Liver (tissue), 9 donors: ENCODE results near the gene PCF11. TPM values are rescaled to one million over a fixed set of nuclear protein-coding genes. Genes with fewer than 3 reads are reported as not detected.

Experiments used
- DNase-seq: peaks from one replicate; pipeline ENCODE4 v3.0.0-alpha.2; 2017; ENCODE audit warnings: low spot score
- H3K27ac ChIP-seq, 2 donors: one replicate each; pipeline ENCODE4 v1.7.0; 2013; ENCODE audit warnings: inconsistent platforms in 2 of 2, low read length in 2 of 2, control low read depth in 1 of 2, low read depth in 1 of 2, mild to moderate bottlenecking in 1 of 2
- H3K27me3 ChIP-seq, 4 donors: one replicate each; pipeline versions ENCODE4 v1.6.1 to v1.7.0; 2013; ENCODE audit warnings: low read length in 3 of 4, inconsistent platforms in 1 of 4, mild to moderate bottlenecking in 1 of 4, moderate library complexity in 1 of 4; ENCODE audit not compliant: control insufficient read depth in 4 of 4, insufficient read depth in 4 of 4
- H3K36me3 ChIP-seq, 4 donors: one replicate each; pipeline versions ENCODE4 v1.6.1 to v1.7.0; 2013; ENCODE audit warnings: low read length in 3 of 4, mild to moderate bottlenecking in 3 of 4, low read depth in 1 of 4, moderate library complexity in 1 of 4; ENCODE audit not compliant: control insufficient read depth in 4 of 4, insufficient read depth in 3 of 4
- H3K4me1 ChIP-seq, 4 donors: one replicate each; pipeline versions ENCODE4 v1.6.1 to v1.7.0; 2013; ENCODE audit warnings: low read length in 3 of 4, mild to moderate bottlenecking in 3 of 4, moderate library complexity in 1 of 4; ENCODE audit not compliant: control insufficient read depth in 4 of 4, insufficient read depth in 4 of 4
- H3K4me3 ChIP-seq, 3 donors: one replicate each; pipeline versions ENCODE4 v1.6.1 to v1.7.0; 2013; ENCODE audit warnings: low read length in 3 of 3, control low read depth in 1 of 3, low read depth in 1 of 3, mild to moderate bottlenecking in 1 of 3
- H3K9ac ChIP-seq, 2 donors: one replicate each; pipeline ENCODE4 v1.7.0; 2013; ENCODE audit warnings: low read length in 2 of 2, mild to moderate bottlenecking in 2 of 2, moderate library complexity in 2 of 2, control low read depth in 1 of 2, low read depth in 1 of 2
- H3K9me3 ChIP-seq, 4 donors: one replicate each; pipeline versions ENCODE4 v1.6.1 to v1.7.0; 2013; ENCODE audit warnings: low read length in 3 of 4; ENCODE audit not compliant: control insufficient read depth in 4 of 4
- EGR1 ChIP-seq, 2 donors: IDR thresholded peaks; 2 replicates each; pipeline ENCODE4 v1.6.1; 2016 to 2018; ENCODE audit warnings: antibody characterized with exemption in 2 of 2, low read depth in 2 of 2
- FOXA1 ChIP-seq: IDR thresholded peaks from 2 replicates; pipeline ENCODE4 v1.6.1; 2016; ENCODE audit warnings: antibody characterized with exemption
- FOXA2 ChIP-seq: IDR thresholded peaks from 2 replicates; pipeline ENCODE4 v1.6.1; 2016; ENCODE audit warnings: antibody characterized with exemption
- GABPA ChIP-seq, 2 donors: IDR thresholded peaks in 1 of 2; conservative IDR thresholded peaks in 1 of 2; 2 replicates each; pipeline ENCODE4 v1.6.1; 2016; ENCODE audit warnings: antibody characterized with exemption in 2 of 2, mild to moderate bottlenecking in 1 of 2, moderate library complexity in 1 of 2
- HNF4A ChIP-seq, 2 donors: conservative IDR thresholded peaks; 2 replicates each; pipeline ENCODE4 v1.6.1; 2016; ENCODE audit warnings: antibody characterized with exemption in 2 of 2, mild to moderate bottlenecking in 2 of 2
- HNF4G ChIP-seq: IDR thresholded peaks from 2 replicates; pipeline ENCODE4 v1.6.1; 2016; ENCODE audit warnings: antibody characterized with exemption
- JUND ChIP-seq, 2 donors: IDR thresholded peaks; 2 replicates each; pipeline ENCODE4 v1.6.1; 2016; ENCODE audit warnings: antibody characterized with exemption in 2 of 2
- NR2F2 ChIP-seq: IDR thresholded peaks from 2 replicates; pipeline ENCODE4 v1.6.1; 2016; ENCODE audit warnings: antibody characterized with exemption
- RAD21 ChIP-seq, 2 donors: IDR thresholded peaks; 2 replicates each; pipeline ENCODE4 v1.6.1; 2016; ENCODE audit warnings: antibody characterized with exemption in 2 of 2, mild to moderate bottlenecking in 2 of 2
- REST ChIP-seq: IDR thresholded peaks from 2 replicates; pipeline ENCODE4 v1.6.1; 2016; ENCODE audit warnings: antibody characterized with exemption, mild to moderate bottlenecking
- RXRA ChIP-seq, 2 donors: IDR thresholded peaks; 2 replicates each; pipeline ENCODE4 v1.6.1; 2017 to 2018; ENCODE audit warnings: antibody characterized with exemption in 2 of 2, mild to moderate bottlenecking in 1 of 2
- SP1 ChIP-seq: IDR thresholded peaks from 2 replicates; pipeline ENCODE4 v1.6.1; 2018; ENCODE audit warnings: antibody characterized with exemption, mild to moderate bottlenecking
- YY1 ChIP-seq: IDR thresholded peaks from 2 replicates; pipeline ENCODE4 v1.6.1; 2016; ENCODE audit warnings: antibody characterized with exemption, mild to moderate bottlenecking
- ZBTB33 ChIP-seq: IDR thresholded peaks from 2 replicates; pipeline ENCODE4 v1.6.1; 2016; ENCODE audit warnings: antibody characterized with exemption
- WGBS: extraction: QIAGEN DNeasy Blood & Tissue Kit; methylation state at CpG from one replicate; pipeline ENCODE4 v1.1.7; 2013; 5-methylcytosine and 5-hydroxymethylcytosine counted together
- polyA plus RNA-seq, 2 donors: library from polyadenylated mRNA; stranded (reverse) in 1 of 2; unstranded in 1 of 2; fragments of 200-250 nt in 1 of 2; fragments of >200 nt in 1 of 2; fragmentation: Nextera tagmentation in 1 of 2; extraction: Ambion mirVana in 1 of 2; gene quantifications; one replicate each; pipeline versions ENCODE4 v1.2.1 to v1.2.3, GENCODE V29; 2013 to 2015
- total RNA-seq, 2 donors: library from RNA; depleted of rRNA; stranded (reverse); fragments of >200 nt; gene quantifications; one replicate each; pipeline ENCODE4 v1.2.3, GENCODE V29; 2014
- TF ChIP-seq, protein P1 (sequence below): IDR thresholded peaks from 2 replicates; pipeline ENCODE4 v1.6.1; 2016; ENCODE audit warnings: antibody characterized with exemption
- donor health status: healthy.
- donor health status: healthy.
- donor health status: healthy.
- donor health status: healthy.
- donor health status: healthy.

The PCF11 gene
- total and polyA plus RNA-seq, 4 donors: 5.9 to 39.7 (median 19.0) TPM

DNA sequence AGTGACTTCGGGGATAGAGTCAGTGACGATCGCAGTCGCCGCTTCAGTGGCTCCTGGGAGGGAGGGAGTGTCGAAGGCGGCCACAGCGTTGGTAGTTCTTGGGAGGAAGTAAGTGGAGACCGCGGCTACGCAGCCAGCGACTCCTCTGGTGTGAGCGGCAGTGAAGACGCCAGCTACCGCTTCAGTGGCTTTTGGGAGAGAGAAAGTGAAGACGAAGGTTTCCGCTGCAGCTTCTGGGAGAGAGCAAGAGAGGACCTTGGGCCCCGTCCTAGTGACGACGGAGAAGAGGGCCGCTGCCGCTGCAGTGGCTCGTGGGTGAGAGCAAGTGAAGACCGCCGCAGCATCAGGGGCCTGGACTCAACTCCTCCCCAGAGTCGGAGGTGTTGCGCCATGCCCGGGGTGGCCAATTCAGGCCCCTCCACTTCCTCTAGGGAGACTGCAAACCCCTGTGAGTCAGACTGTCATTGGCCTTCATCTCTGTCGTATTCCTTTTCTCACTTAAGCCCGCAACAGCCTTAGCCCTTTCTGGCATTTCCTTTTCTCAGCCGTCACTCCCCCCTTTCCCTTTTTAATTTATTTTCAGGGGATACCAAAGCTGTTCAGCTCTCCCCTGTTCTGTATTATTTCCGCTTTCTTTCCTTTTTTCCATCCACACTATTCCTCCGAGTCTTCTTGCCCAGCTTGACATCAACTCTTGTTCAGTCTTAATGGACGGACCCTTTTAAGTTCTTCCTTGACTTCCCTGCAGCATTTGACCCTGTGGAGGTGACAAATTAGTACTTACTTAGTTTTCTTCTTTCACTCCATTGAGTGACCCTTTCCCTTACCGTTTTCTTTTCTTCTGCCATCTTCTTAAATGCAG, 37.6 kb downstream of the PCF11 start:
- TF ChIP-seq JUND (IDR thresholded peaks at IDR 0.05): no peak
- peak; percentile 10 for TF ChIP-seq YY1
- no peak for TF ChIP-seq ZBTB33
- TF ChIP-seq HNF4G: no peak
- TF ChIP-seq FOXA2: no peak
- TF ChIP-seq RAD21 (IDR thresholded peaks at IDR 0.05): peak in 1 of 2 donors; percentile 3
- Histone ChIP-seq H3K27me3 (no peaks in the 10 kb centered on the region), H3K27ac (peak overlapping the region; percentile 83 to 97), H3K36me3 (peaks cover 3 to 17% (median 5%) of the 10 kb centered on the region in 4 donors), H3K9ac (peak overlapping the region; percentile 55 to 71), H3K4me1 (peaks cover 6 to 24% (median 15%) of the 10 kb centered on the region in 4 donors), H3K9me3 (no peaks in the 10 kb centered on the region), H3K4me3 (peak overlapping the region; percentile 66 to 96 (median 81))
- 6% methylated on average over 35 of the region's 35 CpGs for WGBS
- peak; percentile 54 for DNase-seq

DNA sequence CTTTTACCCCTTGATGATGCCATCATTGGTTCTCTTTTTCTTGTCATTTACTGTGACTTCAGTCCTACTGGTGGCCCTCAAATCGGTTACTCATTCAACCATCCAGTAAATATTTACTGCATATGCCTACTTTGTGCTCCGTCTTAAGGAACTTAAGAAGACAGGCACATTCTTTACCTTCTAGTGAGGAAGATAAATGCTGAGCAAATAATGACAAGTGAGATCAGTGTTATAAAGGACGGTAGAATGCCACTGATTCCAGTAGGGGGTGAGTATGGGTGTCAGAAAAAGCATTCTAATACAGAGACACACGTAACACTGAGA, 38.2 kb downstream of the PCF11 start:
- Histone ChIP-seq H3K9ac (no peak overlapping the region), H3K36me3 (peaks cover 3 to 15% (median 5%) of the 10 kb centered on the region in 4 donors), H3K9me3 (no peaks in the 10 kb centered on the region), H3K27ac (peak overlapping the region in 1 of 2 donors; percentile 97), H3K4me3 (peak overlapping the region in 2 of 3 donors; percentile 66 to 96), H3K27me3 (no peaks in the 10 kb centered on the region), H3K4me1 (peaks cover 6 to 24% (median 15%) of the 10 kb centered on the region in 4 donors)
- DNase-seq: no peak
- TF ChIP-seq REST (no peak), GABPA (IDR thresholded peaks at IDR 0.05 in 1 of 2, conservative IDR thresholded peaks at IDR 0.05 in 1 of 2) (peak in 1 of 2 donors; percentile 5)
- WGBS: 46% methylated on average over 4 of the region's 4 CpGs

GRCh38 chr11:83195649-83196048, 38.7 kb downstream of the PCF11 start:
- 98% methylated on average over 8 of the region's 8 CpGs for WGBS
- H3K9me3 ChIP-seq: no peaks in the 10 kb centered on the region
- peaks cover 0 to 11% (median 2%) of the 10 kb centered on the region in 4 donors for H3K36me3 ChIP-seq
- H3K27ac ChIP-seq: no peak overlapping the region
- H3K4me3 ChIP-seq: no peak overlapping the region
- no peak overlapping the region for H3K9ac ChIP-seq
- peaks cover 6 to 24% (median 15%) of the 10 kb centered on the region in 4 donors for H3K4me1 ChIP-seq
- no peaks in the 10 kb centered on the region for H3K27me3 ChIP-seq
- no peak for DNase-seq
- TF ChIP-seq ZBTB33: no peak
- TF ChIP-seq HNF4A (conservative IDR thresholded peaks at IDR 0.05): no peak
- TF ChIP-seq RXRA (IDR thresholded peaks at IDR 0.05): no peak
- no peak for TF ChIP-seq RAD21 (IDR thresholded peaks at IDR 0.05)
- no peak for TF ChIP-seq FOXA1
- TF ChIP-seq GABPA (IDR thresholded peaks at IDR 0.05 in 1 of 2, conservative IDR thresholded peaks at IDR 0.05 in 1 of 2): no peak
- TF ChIP-seq SP1: no peak
- TF ChIP-seq JUND (IDR thresholded peaks at IDR 0.05): no peak
- no peak for TF ChIP-seq REST
- no peak for TF ChIP-seq EGR1 (IDR thresholded peaks at IDR 0.05; ENCODE audit: low read depth in 2 of 2)
- TF ChIP-seq YY1: no peak
- TF ChIP-seq, protein P1, sequence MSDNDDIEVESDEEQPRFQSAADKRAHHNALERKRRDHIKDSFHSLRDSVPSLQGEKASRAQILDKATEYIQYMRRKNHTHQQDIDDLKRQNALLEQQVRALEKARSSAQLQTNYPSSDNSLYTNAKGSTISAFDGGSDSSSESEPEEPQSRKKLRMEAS: no peak
- TF ChIP-seq NR2F2: no peak
